K562 (cell line): Measurements from ENCODE around the gene POMT1. TPM values are rescaled to one million over a fixed set of nuclear protein-coding genes. Genes with fewer than 3 reads are reported as not detected.

Experiments used
- ATAC-seq: fragments of 200-7000 bp; cut with Tn5 transposase; 3 replicates; pipeline ENCODE4 v1.9.1; 2020; ENCODE audit warnings: moderate library complexity
- BruUV-seq: library from RNA; stranded (reverse); fragments of 400-500 nt; replicated peaks from 2 replicates; lab custom pipeline; 2021; lab: Mats Ljungman, UMichigan
- CTCF ChIA-PET: fragments of 300-600 bp; formaldehyde crosslinking; extraction: SDS; loops from one replicate; lab custom pipeline; 2021; ENCODE audit warnings: low intra/inter-chr PET ratio; lab: Yijun Ruan, JAX
- POLR2A ChIA-PET: fragments of 300-600, 350-650 bp; sonication (Branson Sonifier 250); formaldehyde crosslinking; extraction: SDS; loops from one replicate; lab custom pipeline; 2021; ENCODE audit warnings: antibody characterized with exemption, inconsistent platforms; lab: Yijun Ruan, JAX
- DNase-seq, 4 experiments: peaks; one replicate each; pipeline versions ENCODE4 v3.0.0 to v3.0.0-alpha.2; 2011 to 2018; ENCODE audit warnings: low spot score in 3 of 4, mixed read lengths in 3 of 4; ENCODE audit errors: extremely low read depth in 1 of 4
- FAIRE-seq: peaks from 2 replicates; lab custom pipeline; 2011; peaks lifted over from hg19 to GRCh38; lab: Jason Lieb, UNC
- H2AFZ ChIP-seq: 2 replicates; pipeline ENCODE4 v1.6.0; 2011; ENCODE audit warnings: low read depth, low read length, control low read depth, inconsistent platforms
- H3K27ac ChIP-seq: fragments of 200-600 bp; 3 replicates; pipeline ENCODE4 v1.8.0; 2011; ENCODE audit warnings: low read depth, mild to moderate bottlenecking, control low read depth, inconsistent platforms, low read length, moderate library complexity, mixed read lengths; ENCODE audit errors: extremely low read depth
- H3K27me3 ChIP-seq, 2 experiments: fragments of 300-600 bp in 1 of 2; 2 replicates in 1 of 2; 3 replicates in 1 of 2; pipeline versions ENCODE4 v1.6.0 to v1.8.0; 2011; ENCODE audit warnings: inconsistent platforms in 2 of 2, low read length in 2 of 2, mild to moderate bottlenecking in 1 of 2, mixed read lengths in 1 of 2, moderate library complexity in 1 of 2; ENCODE audit not compliant: control insufficient read depth in 2 of 2, insufficient read depth in 2 of 2
- H3K36me3 ChIP-seq: fragments of 300-600 bp; 3 replicates; pipeline ENCODE4 v1.8.0; 2011; ENCODE audit warnings: mild to moderate bottlenecking, low read length, inconsistent platforms; ENCODE audit not compliant: control insufficient read depth, insufficient read depth
- H3K4me1 ChIP-seq, 2 experiments: fragments of 200-600 bp in 1 of 2; replicated peaks in 1 of 2; 2 replicates in 1 of 2; 3 replicates in 1 of 2; pipeline versions ENCODE4 v1.5.1 to v1.8.0; 2011; ENCODE audit warnings: inconsistent platforms in 2 of 2, low read length in 2 of 2, mild to moderate bottlenecking in 1 of 2, mixed read lengths in 1 of 2, moderate library complexity in 1 of 2; ENCODE audit not compliant: control insufficient read depth in 2 of 2, insufficient read depth in 2 of 2
- H3K4me2 ChIP-seq: 2 replicates; pipeline ENCODE4 v1.6.1; 2011; ENCODE audit warnings: low read length, control low read depth, inconsistent platforms, mixed read lengths; ENCODE audit not compliant: insufficient read depth
- H3K4me3 ChIP-seq: fragments of 200-600 bp; sonication (generic), shearing (Covaris generic); 2 replicates; pipeline ENCODE4 v1.5.1; 2016; ENCODE audit warnings: control low read depth, inconsistent platforms
- H3K79me2 ChIP-seq: fragments of 200-600 bp; 3 replicates; pipeline ENCODE4 v1.8.0; 2011; ENCODE audit warnings: low read length, inconsistent platforms; ENCODE audit not compliant: control insufficient read depth, insufficient read depth
- H3K9ac ChIP-seq, 2 experiments: 2 replicates each; pipeline versions ENCODE4 v1.6.0 to v1.6.1; 2011; ENCODE audit warnings: low read depth in 2 of 2, low read length in 2 of 2, control low read depth in 1 of 2, inconsistent platforms in 1 of 2, mild to moderate bottlenecking in 1 of 2, mixed read lengths in 1 of 2; ENCODE audit not compliant: insufficient read depth in 1 of 2
- H3K9me1 ChIP-seq: one replicate; pipeline ENCODE4 v1.6.0; 2011; ENCODE audit warnings: inconsistent platforms, mild to moderate bottlenecking, low read length, moderate library complexity; ENCODE audit not compliant: control insufficient read depth, insufficient read depth
- H3K9me3 ChIP-seq: replicated peaks from 2 replicates; pipeline ENCODE4 v1.5.1; 2011; ENCODE audit warnings: low read depth, low read length, inconsistent platforms; ENCODE audit not compliant: control insufficient read depth, insufficient read depth
- H4K20me1 ChIP-seq: replicated peaks from 2 replicates; pipeline ENCODE4 v1.6.1; 2011; ENCODE audit warnings: low read length, inconsistent platforms, mixed read lengths; ENCODE audit not compliant: control insufficient read depth, insufficient read depth
- FOXJ3 ChIP-seq: sonication (generic); formaldehyde crosslinking; IDR thresholded peaks from 2 replicates; pipeline ENCODE4 v1.4.0; 2020; ENCODE audit warnings: mild to moderate bottlenecking, missing genetic modification reagents
- POLR2AphosphoS5 ChIP-seq: IDR thresholded peaks from 2 replicates; pipeline ENCODE4 v1.6.1; 2011; ENCODE audit warnings: mild to moderate bottlenecking, low read depth, low read length, moderate library complexity; ENCODE audit not compliant: control insufficient read depth, insufficient read depth
- RFX1 ChIP-seq: fragments of 450-650 bp; IDR thresholded peaks from 2 replicates; pipeline ENCODE4 v1.6.1; 2016; ENCODE audit warnings: mild to moderate bottlenecking, moderate library complexity
- RREB1 ChIP-seq: fragments of 250-450 bp; sonication (Bioruptor Pico); IDR thresholded peaks from 2 replicates; pipeline ENCODE4 v1.4.0; 2020
- ZFP36 ChIP-seq: fragments of 150-350 bp; IDR thresholded peaks from 2 replicates; pipeline ENCODE4 v1.6.1; 2018; ENCODE audit warnings: low read length, low read depth; ENCODE audit not compliant: partially characterized antibody
- ZKSCAN1 ChIP-seq: fragments of 150-350 bp; IDR thresholded peaks from 2 replicates; pipeline ENCODE4 v1.6.1; 2016; ENCODE audit warnings: low read depth, low read length
- WGBS: fragments of 100-300 bp; shearing (Covaris generic); methylation state at CpG from one replicate; pipeline ENCODE4 v1.1.6; 2016; ENCODE audit warnings: low coverage, mixed read lengths; ENCODE audit not compliant: insufficient coverage; ENCODE audit errors: missing lambda C conversion rate; 5-methylcytosine and 5-hydroxymethylcytosine counted together
- in situ Hi-C: fragments of 300-500 bp; cut with MboI; formaldehyde crosslinking; loops from 4 replicates; pipeline ENCODE4 v1.15.0; 2018; ENCODE audit warnings: inconsistent platforms, mixed read lengths
- intact Hi-C: fragments of 100-400 bp; cut with micrococcal nuclease; formaldehyde crosslinking; loops from 2 replicates; pipeline ENCODE4 v1.14.2; 2022
- polyA plus RNA-seq, 8 experiments: library from polyadenylated mRNA; depleted of rRNA in 4 of 8; stranded (reverse) in 5 of 8; unstranded in 3 of 8; fragments of >200 nt; fragmentation: Nextera tagmentation in 2 of 8; fragmentation: Illumina TruSeq in 1 of 8; extraction: Ambion mirVana in 2 of 8; extraction: Trizol in 1 of 8; gene quantifications; 2 replicates each; pipeline versions ENCODE4 v1.2.1 to v1.2.3, GENCODE V29; 2011 to 2014; ENCODE audit warnings: inconsistent platforms in 1 of 8, missing spikeins in 1 of 8
- total RNA-seq, 7 experiments: library from RNA; depleted of rRNA in 6 of 7; stranded (reverse); fragments of >200 nt in 6 of 7; fragmentation: Illumina TruSeq in 2 of 7; extraction: Trizol in 2 of 7; gene quantifications; 2 replicates each; pipeline versions ENCODE4 v1.2.1 to v1.2.3, GENCODE V29; 2011 to 2021; ENCODE audit warnings: low replicate concordance in 1 of 7

POMT1 gene
- total and polyA plus RNA-seq, 9 of the 15 experiments (the other 6 are each of a cell fraction or from before 2014, with no cell fraction given), result 1.8 to 23.5 (median 14.6) TPM

- no peak overlapping the region for H3K9ac ChIP-seq
- no peaks in the 10 kb centered on the region for H4K20me1 ChIP-seq
- no peaks in the 10 kb centered on the region for H3K9me1 ChIP-seq
- peaks cover 95% of the 10 kb centered on the region for H3K36me3 ChIP-seq
- peaks cover 0 to 7% of the 10 kb centered on the region in 2 experiments; a peak in 1 of 5 replicates for H3K4me1 ChIP-seq
- no peaks in the 10 kb centered on the region for H3K79me2 ChIP-seq
- DNase-seq (no peak), ATAC-seq (no peak), FAIRE-seq (no peak)
- intact Hi-C loops (loop anchor here (5.0 kb wide), 1 partner anchor 125 kb away; no protein-coding TSS in a partner anchor), in situ Hi-C loops (loop anchor here (10.0 kb wide), 1 partner anchor 123 kb away; no protein-coding TSS in a partner anchor)
- 95% methylated on average over 11 of the region's 11 CpGs for WGBS
- TF ChIP-seq RFX1 (no peak), POLR2AphosphoS5 (peak; percentile 23; the same call in 1 of the 2 replicates)
- BruUV-seq, result no TSS peak
- H2AFZ ChIP-seq, result no peak overlapping the region
- no peak overlapping the region for H3K4me2 ChIP-seq
- no peak overlapping the region for H3K27ac ChIP-seq
- H3K9me3 ChIP-seq, result no peaks in the 10 kb centered on the region
- POLR2A ChIA-PET, result interaction anchor here (2.0 kb wide), 1 partner anchor 9 kb away, joined by 5 read pairs; no protein-coding TSS in a partner anchor
- no peaks in the 10 kb centered on the region for H3K27me3 ChIP-seq
- no peak overlapping the region for H3K4me3 ChIP-seq
- CTCF ChIA-PET, result interaction anchor here (1.0 to 1.8 kb wide), 3 partner anchors 128 to 263 kb away, joined by 4 to 12 read pairs (median 5); no protein-coding TSS in a partner anchor
Measured at GRCh38 chr9:131477367-131477766, 25.4 kb upstream of the POMT1 start.

GRCh38 chr9:131477816-131478419, 24.8 kb upstream of the POMT1 start:
- in situ Hi-C loops, result loop anchor here (10.0 kb wide), 1 partner anchor 123 kb away; no protein-coding TSS in a partner anchor
- POLR2A ChIA-PET, result interaction anchor here (2.0 kb wide), 1 partner anchor 9 kb away, joined by 5 read pairs; no protein-coding TSS in a partner anchor
- H3K79me2 ChIP-seq, result no peaks in the 10 kb centered on the region
- TF ChIP-seq FOXJ3 (CRISPR knock-in tag) (no peak), RREB1 (CRISPR knock-in tag) (no peak), ZKSCAN1 (no peak), ZFP36 (peak; percentile 25)

More at GRCh38 chr9:131477816-131478419, 24.8 kb upstream of the POMT1 start:
- no peak overlapping the region for H2AFZ ChIP-seq
- H3K9me3 ChIP-seq, result no peaks in the 10 kb centered on the region
- H3K27ac ChIP-seq, result no peak overlapping the region
- WGBS, result 96% methylated on average over 18 of the region's 19 CpGs
- no peak overlapping the region for H3K4me3 ChIP-seq
- BruUV-seq, result no TSS peak
- FAIRE-seq (no peak), ATAC-seq (no peak), DNase-seq (no peak)
- no peak overlapping the region for H3K9ac ChIP-seq
- H4K20me1 ChIP-seq, result no peaks in the 10 kb centered on the region
- intact Hi-C loops, result loop anchor here (5.0 kb wide), 1 partner anchor 126 kb away; no protein-coding TSS in a partner anchor
- no peaks in the 10 kb centered on the region for H3K27me3 ChIP-seq
- peaks cover 0 to 7% of the 10 kb centered on the region in 2 experiments; a peak in 1 of 5 replicates for H3K4me1 ChIP-seq
- CTCF ChIA-PET, result interaction anchor here (1.0 to 1.8 kb wide), 2 partner anchors 128 to 263 kb away, joined by 4 to 12 read pairs; no protein-coding TSS in a partner anchor
- no peaks in the 10 kb centered on the region for H3K9me1 ChIP-seq
- H3K36me3 ChIP-seq, result peaks cover 96% of the 10 kb centered on the region
- no peak overlapping the region for H3K4me2 ChIP-seq
